ENCODE data around the gene SEC22B.
"Not testable (repeated sequence)": the region's sequence is repeated elsewhere in the genome, so short reads cannot be mapped to it uniquely, and the experiment has no call there.

SEC22B gene

DNA sequence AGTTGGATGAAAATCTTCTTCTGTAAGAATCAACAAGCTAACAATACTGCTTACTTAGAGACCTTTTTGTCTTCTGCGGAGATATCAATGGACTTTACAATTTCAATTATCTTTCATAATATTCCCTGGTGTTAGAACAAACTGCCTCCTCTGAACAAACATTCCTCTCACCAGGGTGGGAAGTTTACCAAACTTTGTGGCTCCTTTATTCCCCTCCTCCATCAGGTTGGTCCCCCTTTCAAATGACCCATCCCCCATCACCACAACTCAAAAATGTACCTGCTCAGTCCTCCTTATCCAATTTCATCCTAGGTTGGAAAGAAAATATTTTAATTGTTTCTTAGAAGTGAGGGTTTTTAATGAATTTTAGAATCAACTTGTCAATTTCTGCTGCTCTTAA, 40.2 kb downstream of the SEC22B start:
- DNase-seq; ATAC-seq (ENCODE audit: insufficient read depth, low read depth); H3K4me1 ChIP-seq (ENCODE audit: insufficient read depth, low read length); H3K4me3 ChIP-seq (ENCODE audit: low read depth in 1 of 2, low read length in 2 of 2); H3K9ac ChIP-seq (ENCODE audit: low read depth, low read length); H3K36me3 ChIP-seq (ENCODE audit: insufficient read depth, low read length); H3K4me2 ChIP-seq (ENCODE audit: insufficient read depth, low read length); H3K27ac ChIP-seq (ENCODE audit: low read length); H3K79me2 ChIP-seq (ENCODE audit: insufficient read depth, low read length); H3K27me3 ChIP-seq (ENCODE audit: insufficient read depth, low read length, poor library complexity); H2AFZ ChIP-seq (ENCODE audit: low read depth, low read length); H4K20me1 ChIP-seq (ENCODE audit: insufficient read depth, low read length); H3K9me3 ChIP-seq (ENCODE audit: insufficient read depth, low read length, severe bottlenecking): not testable (repeated sequence)

DNA sequence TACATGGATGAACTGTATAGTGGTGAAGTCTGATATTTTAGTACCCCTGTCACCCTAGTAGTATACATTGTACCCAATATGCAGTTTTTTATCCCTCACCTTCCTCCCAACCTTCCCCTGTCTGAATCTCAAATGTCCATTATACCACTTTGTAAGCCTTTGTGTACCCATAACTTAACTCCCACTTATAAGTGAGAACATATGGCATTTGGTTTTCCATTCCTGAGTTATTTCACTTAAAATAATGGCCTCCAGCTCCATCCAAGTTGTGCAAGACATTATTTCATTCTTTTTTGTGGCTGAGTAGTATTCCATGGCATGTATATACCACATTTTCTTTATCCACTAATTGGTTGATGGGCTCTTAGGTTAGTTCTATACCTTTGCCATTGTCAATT, 42.4 kb downstream of the SEC22B start:
- DNase-seq; ATAC-seq (ENCODE audit: insufficient read depth, low read depth); H4K20me1 ChIP-seq (ENCODE audit: insufficient read depth, low read length); H3K9ac ChIP-seq (ENCODE audit: low read depth, low read length); H3K79me2 ChIP-seq (ENCODE audit: insufficient read depth, low read length); H3K27me3 ChIP-seq (ENCODE audit: insufficient read depth, low read length, poor library complexity); H2AFZ ChIP-seq (ENCODE audit: low read depth, low read length); H3K4me1 ChIP-seq (ENCODE audit: insufficient read depth, low read length); H3K4me2 ChIP-seq (ENCODE audit: insufficient read depth, low read length); H3K4me3 ChIP-seq (ENCODE audit: low read depth in 1 of 2, low read length in 2 of 2); H3K9me3 ChIP-seq (ENCODE audit: insufficient read depth, low read length, severe bottlenecking); H3K27ac ChIP-seq (ENCODE audit: low read length); H3K36me3 ChIP-seq (ENCODE audit: insufficient read depth, low read length): not testable (repeated sequence)

DNA sequence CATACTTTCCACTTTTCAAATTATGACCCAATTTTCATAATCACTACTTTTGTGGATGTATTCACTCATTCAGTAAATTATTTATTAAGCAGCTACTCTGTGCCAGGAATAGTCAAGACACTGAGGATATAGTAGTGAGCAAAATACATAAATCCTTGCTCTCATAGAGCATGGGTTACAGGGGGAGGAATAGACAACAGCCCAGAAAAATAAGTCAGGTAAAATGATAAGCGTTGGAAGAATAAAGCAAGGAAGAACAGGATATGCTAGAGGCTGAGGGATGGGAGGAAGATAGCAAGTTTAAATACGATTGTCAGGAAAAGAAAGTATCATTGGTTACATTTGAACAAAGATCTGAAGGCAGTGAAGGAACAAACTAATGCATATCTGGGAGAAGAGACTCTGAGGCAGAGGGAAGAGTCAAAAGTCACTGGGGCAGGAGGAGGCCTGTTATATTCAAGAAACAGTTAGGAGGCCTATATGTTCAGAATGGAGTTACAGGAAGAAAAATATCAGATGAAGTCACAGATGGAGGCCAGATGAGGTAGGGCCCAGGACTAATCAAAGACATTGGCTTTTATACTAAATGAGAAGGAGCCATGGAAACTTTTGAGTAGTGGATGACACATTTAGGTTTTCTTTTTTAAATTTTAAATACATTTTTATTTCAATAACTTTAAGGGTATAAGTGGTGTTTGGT, 42.9 kb downstream of the SEC22B start:
- Histone ChIP-seq H3K4me2 (ENCODE audit: insufficient read depth, low read length) (no peak overlapping the region), H3K27ac (ENCODE audit: low read length) (no peak overlapping the region)
- ATAC-seq (ENCODE audit: insufficient read depth, low read depth), result no peak

DNA sequence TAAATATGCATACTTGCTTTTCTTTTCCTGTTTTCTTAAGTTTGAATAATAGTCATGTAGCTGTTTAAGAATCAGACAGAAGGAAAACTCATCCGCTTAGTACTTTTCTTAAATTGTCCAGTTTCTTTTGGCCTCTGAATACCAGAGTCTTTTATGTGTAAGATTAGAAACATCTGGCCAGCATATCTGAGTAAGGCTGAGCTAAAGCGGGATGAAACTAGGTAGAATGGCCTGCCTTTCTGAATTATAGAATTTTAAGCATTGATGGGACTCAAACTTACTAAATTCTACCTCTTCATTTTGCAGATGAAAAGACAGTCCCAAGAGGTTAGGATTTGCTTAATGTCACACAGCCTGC, 43.9 kb downstream of the SEC22B start:
- H3K79me2 ChIP-seq (ENCODE audit: insufficient read depth, low read length); H3K4me2 ChIP-seq (ENCODE audit: insufficient read depth, low read length); ATAC-seq (ENCODE audit: insufficient read depth, low read depth); H3K27ac ChIP-seq (ENCODE audit: low read length); H3K9ac ChIP-seq (ENCODE audit: low read depth, low read length); H3K9me3 ChIP-seq (ENCODE audit: insufficient read depth, low read length, severe bottlenecking); H3K4me3 ChIP-seq (ENCODE audit: low read depth in 1 of 2, low read length in 2 of 2); H3K36me3 ChIP-seq (ENCODE audit: insufficient read depth, low read length); H3K27me3 ChIP-seq (ENCODE audit: insufficient read depth, low read length, poor library complexity); H4K20me1 ChIP-seq (ENCODE audit: insufficient read depth, low read length); H3K4me1 ChIP-seq (ENCODE audit: insufficient read depth, low read length); H2AFZ ChIP-seq (ENCODE audit: low read depth, low read length); DNase-seq: not testable (repeated sequence)

More for the DNA sequence above, 42.9 kb downstream of the SEC22B start:
- H4K20me1 ChIP-seq (ENCODE audit: insufficient read depth, low read length), result no peaks in the 10 kb centered on the region
- no peak for TF ChIP-seq EZH2 (IDR thresholded peaks at IDR 0.05; ENCODE audit: borderline replicate concordance, low read depth, low read length, severe bottlenecking)
- TF ChIP-seq, protein P1, sequence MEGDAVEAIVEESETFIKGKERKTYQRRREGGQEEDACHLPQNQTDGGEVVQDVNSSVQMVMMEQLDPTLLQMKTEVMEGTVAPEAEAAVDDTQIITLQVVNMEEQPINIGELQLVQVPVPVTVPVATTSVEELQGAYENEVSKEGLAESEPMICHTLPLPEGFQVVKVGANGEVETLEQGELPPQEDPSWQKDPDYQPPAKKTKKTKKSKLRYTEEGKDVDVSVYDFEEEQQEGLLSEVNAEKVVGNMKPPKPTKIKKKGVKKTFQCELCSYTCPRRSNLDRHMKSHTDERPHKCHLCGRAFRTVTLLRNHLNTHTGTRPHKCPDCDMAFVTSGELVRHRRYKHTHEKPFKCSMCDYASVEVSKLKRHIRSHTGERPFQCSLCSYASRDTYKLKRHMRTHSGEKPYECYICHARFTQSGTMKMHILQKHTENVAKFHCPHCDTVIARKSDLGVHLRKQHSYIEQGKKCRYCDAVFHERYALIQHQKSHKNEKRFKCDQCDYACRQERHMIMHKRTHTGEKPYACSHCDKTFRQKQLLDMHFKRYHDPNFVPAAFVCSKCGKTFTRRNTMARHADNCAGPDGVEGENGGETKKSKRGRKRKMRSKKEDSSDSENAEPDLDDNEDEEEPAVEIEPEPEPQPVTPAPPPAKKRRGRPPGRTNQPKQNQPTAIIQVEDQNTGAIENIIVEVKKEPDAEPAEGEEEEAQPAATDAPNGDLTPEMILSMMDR (IDR thresholded peaks at IDR 0.05; ENCODE audit: borderline replicate concordance, extremely low read depth, low read length, poor library complexity, severe bottlenecking), result no peak
- no peaks in the 10 kb centered on the region for H3K79me2 ChIP-seq (ENCODE audit: insufficient read depth, low read length)
- H3K36me3 ChIP-seq (ENCODE audit: insufficient read depth, low read length), result no peaks in the 10 kb centered on the region
- H3K27me3 ChIP-seq (ENCODE audit: insufficient read depth, low read length, poor library complexity), result no peaks in the 10 kb centered on the region
- no peak overlapping the region for H3K4me3 ChIP-seq (ENCODE audit: low read depth in 1 of 2, low read length in 2 of 2)
- H2AFZ ChIP-seq (ENCODE audit: low read depth, low read length), result no peak overlapping the region
- H3K9ac ChIP-seq (ENCODE audit: low read depth, low read length), result no peak overlapping the region
- H3K4me1 ChIP-seq (ENCODE audit: insufficient read depth, low read length), result 0 out of 2 replicates have a peak, but pooled peaks cover 5% of the 10 kb centered on the region
- no peaks in the 10 kb centered on the region for H3K9me3 ChIP-seq (ENCODE audit: insufficient read depth, low read length, severe bottlenecking)
- no peak for DNase-seq

DNA sequence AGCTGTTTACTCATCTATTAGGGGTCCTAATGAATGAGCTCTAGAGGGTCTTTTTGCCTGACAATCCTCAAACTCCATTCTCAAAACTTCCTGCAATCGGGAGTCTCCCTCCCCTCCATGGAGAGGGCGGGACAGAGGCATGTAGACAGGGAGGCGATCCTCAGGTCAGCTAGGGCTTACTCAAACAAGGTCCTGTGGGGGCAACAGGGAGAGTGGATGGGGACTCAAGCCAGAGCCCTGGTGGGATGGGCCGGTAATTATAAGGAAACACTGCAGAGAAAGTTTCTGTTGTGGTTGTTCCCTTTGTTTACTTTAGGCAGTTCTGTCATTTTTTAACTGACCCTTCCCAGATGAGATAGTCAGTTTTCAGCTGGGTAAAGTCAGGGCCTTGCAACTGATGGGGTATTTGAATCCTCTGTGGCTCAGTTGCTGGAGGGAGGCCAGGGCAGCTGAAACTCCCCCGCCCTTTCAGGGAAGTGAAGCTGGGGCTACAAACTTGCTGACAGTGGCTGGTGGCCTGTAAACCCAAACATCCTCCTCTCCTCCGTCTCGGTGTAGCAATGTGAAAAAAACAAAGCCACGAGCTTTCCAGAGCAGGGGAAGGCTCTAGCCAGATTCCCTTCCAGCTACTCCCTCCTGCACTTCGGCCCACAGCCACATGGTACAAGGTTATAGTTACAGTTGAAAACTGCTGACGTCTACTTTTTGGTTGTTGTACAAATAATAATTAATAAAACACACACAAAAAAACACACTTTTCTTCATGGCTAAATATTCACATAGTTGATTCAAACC, 44.5 kb downstream of the SEC22B start:
- peak; percentile 77 for ATAC-seq (ENCODE audit: insufficient read depth, low read depth)
- H3K4me2 ChIP-seq (ENCODE audit: insufficient read depth, low read length), result not testable (repeated sequence)
- DNase-seq, result peak; percentile 11

DNA sequence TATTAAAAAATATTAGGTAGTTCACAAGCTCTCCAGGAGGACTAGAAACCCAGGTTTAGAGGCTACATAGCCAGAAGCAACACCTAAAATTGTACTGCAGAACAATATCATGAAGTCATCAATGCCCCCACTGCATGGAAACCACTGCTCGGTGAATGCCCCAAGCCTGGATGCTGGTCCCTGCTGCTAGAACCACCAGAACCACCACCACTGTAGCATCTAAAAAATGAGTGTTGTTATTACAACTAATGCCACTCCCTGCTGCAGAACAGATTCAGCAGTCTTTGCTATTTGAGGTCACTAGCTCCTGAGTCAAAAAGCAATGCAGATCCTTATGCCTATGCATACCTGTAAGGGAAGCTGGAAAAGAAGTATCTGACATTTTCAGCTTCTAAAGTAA, 48.4 kb downstream of the SEC22B start:
- not testable (repeated sequence) for H3K9ac ChIP-seq (ENCODE audit: low read depth, low read length); H4K20me1 ChIP-seq (ENCODE audit: insufficient read depth, low read length); H3K4me3 ChIP-seq (ENCODE audit: low read depth in 1 of 2, low read length in 2 of 2); H3K9me3 ChIP-seq (ENCODE audit: insufficient read depth, low read length, severe bottlenecking); H3K36me3 ChIP-seq (ENCODE audit: insufficient read depth, low read length); DNase-seq; H3K79me2 ChIP-seq (ENCODE audit: insufficient read depth, low read length); H3K4me2 ChIP-seq (ENCODE audit: insufficient read depth, low read length); ATAC-seq (ENCODE audit: insufficient read depth, low read depth); H3K27ac ChIP-seq (ENCODE audit: low read length); H3K27me3 ChIP-seq (ENCODE audit: insufficient read depth, low read length, poor library complexity); H2AFZ ChIP-seq (ENCODE audit: low read depth, low read length)
- peaks cover 19% of the 10 kb centered on the region for H3K4me1 ChIP-seq (ENCODE audit: insufficient read depth, low read length)

More for the DNA sequence above, 44.5 kb downstream of the SEC22B start:
- H3K9ac ChIP-seq (ENCODE audit: low read depth, low read length); H2AFZ ChIP-seq (ENCODE audit: low read depth, low read length); H3K4me1 ChIP-seq (ENCODE audit: insufficient read depth, low read length); H3K4me3 ChIP-seq (ENCODE audit: low read depth in 1 of 2, low read length in 2 of 2); H4K20me1 ChIP-seq (ENCODE audit: insufficient read depth, low read length); H3K27me3 ChIP-seq (ENCODE audit: insufficient read depth, low read length, poor library complexity); H3K27ac ChIP-seq (ENCODE audit: low read length); H3K36me3 ChIP-seq (ENCODE audit: insufficient read depth, low read length); H3K9me3 ChIP-seq (ENCODE audit: insufficient read depth, low read length, severe bottlenecking); H3K79me2 ChIP-seq (ENCODE audit: insufficient read depth, low read length): not testable (repeated sequence)

DNA sequence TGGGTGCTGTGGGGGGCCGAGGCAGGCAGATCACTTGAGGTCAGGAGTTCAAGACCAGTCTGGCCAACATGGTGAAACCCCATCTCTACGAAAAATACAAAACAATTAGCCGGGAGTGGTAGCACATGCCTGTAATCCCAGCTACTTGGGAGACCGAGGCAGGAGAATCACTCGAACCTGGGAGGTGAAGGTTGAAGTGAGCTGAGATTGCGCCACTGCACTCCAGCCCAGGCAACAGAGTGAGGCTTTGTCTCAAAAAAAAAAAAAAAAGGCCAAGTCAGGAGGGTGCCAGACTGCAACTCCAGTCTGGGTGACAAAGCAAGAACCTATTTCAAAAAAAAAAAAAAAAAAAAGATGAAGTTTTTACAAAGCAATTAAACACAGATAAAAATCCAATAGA, 50.1 kb downstream of the SEC22B start:
- not testable (repeated sequence) for H3K27ac ChIP-seq (ENCODE audit: low read length); H2AFZ ChIP-seq (ENCODE audit: low read depth, low read length); H3K4me2 ChIP-seq (ENCODE audit: insufficient read depth, low read length); H3K36me3 ChIP-seq (ENCODE audit: insufficient read depth, low read length); H4K20me1 ChIP-seq (ENCODE audit: insufficient read depth, low read length); H3K4me3 ChIP-seq (ENCODE audit: low read depth in 1 of 2, low read length in 2 of 2); H3K9ac ChIP-seq (ENCODE audit: low read depth, low read length); H3K79me2 ChIP-seq (ENCODE audit: insufficient read depth, low read length); H3K27me3 ChIP-seq (ENCODE audit: insufficient read depth, low read length, poor library complexity); H3K9me3 ChIP-seq (ENCODE audit: insufficient read depth, low read length, severe bottlenecking); DNase-seq; ATAC-seq (ENCODE audit: insufficient read depth, low read depth)
- peaks cover 25% of the 10 kb centered on the region for H3K4me1 ChIP-seq (ENCODE audit: insufficient read depth, low read length)
